Measurements from ENCODE around the gene BACH2.

DNA sequence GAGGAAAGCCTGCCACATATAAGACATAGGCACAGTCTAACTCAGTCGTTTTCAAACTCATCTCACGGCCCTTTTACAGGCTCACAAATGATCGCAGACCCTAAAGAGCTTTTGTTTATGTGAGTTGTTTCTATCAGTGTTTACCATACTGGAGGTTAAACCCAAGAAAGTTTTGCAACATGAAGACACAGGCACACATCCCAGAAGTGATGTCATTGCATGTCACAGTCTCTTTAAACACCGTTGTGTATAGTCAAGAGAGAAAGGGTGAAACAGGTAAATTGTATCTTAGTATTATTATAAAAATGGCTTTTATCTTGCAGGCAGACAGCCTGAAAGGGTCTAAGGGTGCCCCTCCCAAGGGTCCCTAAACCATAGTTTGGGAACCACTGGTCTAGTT is 96.7 kb downstream of the BACH2 start:
- TF ChIP-seq, protein P1, sequence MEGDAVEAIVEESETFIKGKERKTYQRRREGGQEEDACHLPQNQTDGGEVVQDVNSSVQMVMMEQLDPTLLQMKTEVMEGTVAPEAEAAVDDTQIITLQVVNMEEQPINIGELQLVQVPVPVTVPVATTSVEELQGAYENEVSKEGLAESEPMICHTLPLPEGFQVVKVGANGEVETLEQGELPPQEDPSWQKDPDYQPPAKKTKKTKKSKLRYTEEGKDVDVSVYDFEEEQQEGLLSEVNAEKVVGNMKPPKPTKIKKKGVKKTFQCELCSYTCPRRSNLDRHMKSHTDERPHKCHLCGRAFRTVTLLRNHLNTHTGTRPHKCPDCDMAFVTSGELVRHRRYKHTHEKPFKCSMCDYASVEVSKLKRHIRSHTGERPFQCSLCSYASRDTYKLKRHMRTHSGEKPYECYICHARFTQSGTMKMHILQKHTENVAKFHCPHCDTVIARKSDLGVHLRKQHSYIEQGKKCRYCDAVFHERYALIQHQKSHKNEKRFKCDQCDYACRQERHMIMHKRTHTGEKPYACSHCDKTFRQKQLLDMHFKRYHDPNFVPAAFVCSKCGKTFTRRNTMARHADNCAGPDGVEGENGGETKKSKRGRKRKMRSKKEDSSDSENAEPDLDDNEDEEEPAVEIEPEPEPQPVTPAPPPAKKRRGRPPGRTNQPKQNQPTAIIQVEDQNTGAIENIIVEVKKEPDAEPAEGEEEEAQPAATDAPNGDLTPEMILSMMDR (IDR thresholded peaks at IDR 0.05) = no peak
- TF ChIP-seq POLR2A (IDR thresholded peaks at IDR 0.05) = no peak
- no peak for TF ChIP-seq POLR2AphosphoS5 (IDR thresholded peaks at IDR 0.05; ENCODE audit: insufficient read depth in 1 of 2, low read depth in 1 of 2)
